AG04449 (cell line): Measurements from ENCODE around the gene KANSL3.
"Not testable (repeated sequence)": the region's sequence is repeated elsewhere in the genome, so short reads cannot be mapped to it uniquely, and the experiment has no call there.

Experiments
- CTCF ChIA-PET: fragments of 350-600 bp; formaldehyde crosslinking; extraction: SDS; loops from one replicate; lab custom pipeline; 2021; ENCODE audit warnings: antibody characterized with exemption; lab: Yijun Ruan, JAX
- POLR2A ChIA-PET: fragments of 400-600, 350-600 bp; formaldehyde crosslinking; extraction: SDS; loops from one replicate; lab custom pipeline; 2020; ENCODE audit warnings: antibody characterized with exemption, inconsistent platforms; lab: Yijun Ruan, JAX
- DNase-seq: peaks from one replicate; pipeline ENCODE4 v3.0.0-alpha.2; 2010; ENCODE audit warnings: low read depth, low spot score
- H3K4me3 ChIP-seq: 2 replicates; pipeline ENCODE4 v1.5.1; 2011; ENCODE audit warnings: low read depth, mild to moderate bottlenecking, control low read depth, low read length
- CTCF ChIP-seq: IDR thresholded peaks from one replicate; pipeline ENCODE4 v1.5.1; 2011; ENCODE audit warnings: mild to moderate bottlenecking, moderate library complexity, low read length, control low read depth, inconsistent platforms; ENCODE audit not compliant: insufficient read depth; ENCODE audit errors: missing control alignments

KANSL3 gene

GRCh38 chr2:96683307-96683706, 45.2 kb upstream of the KANSL3 start:
- POLR2A ChIA-PET: no interaction called here

GRCh38 chr2:96681540-96681939, 43.4 kb upstream of the KANSL3 start:
- CTCF ChIA-PET: interaction anchor here (1.1 kb wide), 1 partner anchor 80 kb away, joined by 3 read pairs; no protein-coding TSS in a partner anchor
- TF ChIP-seq CTCF: no peak
- H3K4me3 ChIP-seq: no peak overlapping the region
- DNase-seq: no peak
- POLR2A ChIA-PET: no interaction called here

More at GRCh38 chr2:96683307-96683706, 45.2 kb upstream of the KANSL3 start:
- TF ChIP-seq CTCF: no peak
- no peak for DNase-seq
- no peak overlapping the region for H3K4me3 ChIP-seq
- CTCF ChIA-PET: no interaction called here

- TF ChIP-seq CTCF: no peak
- H3K4me3 ChIP-seq: no peak overlapping the region
- CTCF ChIA-PET: no interaction called here
- no peak for DNase-seq
- POLR2A ChIA-PET: no interaction called here
Observed at GRCh38 chr2:96680561-96681141, 42.5 kb upstream of the KANSL3 start.

GRCh38 chr2:96679848-96680247, 41.7 kb upstream of the KANSL3 start:
- CTCF ChIA-PET: no interaction called here
- DNase-seq: no peak
- POLR2A ChIA-PET: no interaction called here
- H3K4me3 ChIP-seq: no peak overlapping the region
- no peak for TF ChIP-seq CTCF

- POLR2A ChIA-PET: no interaction called here
- H3K4me3 ChIP-seq: no peak overlapping the region
- no peak for TF ChIP-seq CTCF
- no peak for DNase-seq
- CTCF ChIA-PET: no interaction called here
Observed at GRCh38 chr2:96669539-96670215, 31.6 kb upstream of the KANSL3 start.

GRCh38 chr2:96668771-96669170, 30.7 kb upstream of the KANSL3 start:
- CTCF ChIA-PET: no interaction called here

GRCh38 chr2:96665717-96666116, 27.6 kb upstream of the KANSL3 start:
- ChIA-PET CTCF (interaction anchor here (1.0 kb wide), 1 partner anchor 29 kb away, joined by 3 read pairs; no protein-coding TSS in a partner anchor), POLR2A (interaction anchor here (1.3 to 1.6 kb wide), 3 partner anchors 28 to 108 kb away, joined by 4 to 13 read pairs (median 5); partner anchors contain the start of genes CNNM4 and KANSL3)
- not testable (repeated sequence) for H3K4me3 ChIP-seq, DNase-seq

More at GRCh38 chr2:96668771-96669170, 30.7 kb upstream of the KANSL3 start:
- POLR2A ChIA-PET: no interaction called here
- no peak overlapping the region for H3K4me3 ChIP-seq
- TF ChIP-seq CTCF: no peak
- no peak for DNase-seq
